NCI-H1105 (cell line): Measurements from ENCODE around the gene CCNE1.

Source experiments
- DNase-seq: peaks from one replicate; lab custom pipeline; 2025; lab: John Stamatoyannopoulos, UW

Gene CCNE1

GRCh38 chr19:29844891-29845573, 33.2 kb downstream of the CCNE1 start:
- peak; percentile 95 for DNase-seq

- peak; percentile 25 for DNase-seq
These were observed 33.9 kb downstream of the CCNE1 start for GRCh38 chr19:29845574-29846176.

GRCh38 chr19:29849208-29849607, 37.4 kb downstream of the CCNE1 start:
- no peak for DNase-seq

GRCh38 chr19:29850482-29850881, 38.7 kb downstream of the CCNE1 start:
- no peak for DNase-seq

- DNase-seq, result no peak
These were observed 40.2 kb downstream of the CCNE1 start for GRCh38 chr19:29851769-29852521.

- no peak for DNase-seq
These were observed 42.2 kb downstream of the CCNE1 start for GRCh38 chr19:29854033-29854432.

- DNase-seq, result no peak
These were observed 43.3 kb downstream of the CCNE1 start for GRCh38 chr19:29855087-29855486.

GRCh38 chr19:29855741-29856500, 44.1 kb downstream of the CCNE1 start:
- DNase-seq, result no peak

GRCh38 chr19:29858000-29858596, 46.3 kb downstream of the CCNE1 start:
- peak; percentile 48 for DNase-seq

GRCh38 chr19:29858621-29859020, 46.8 kb downstream of the CCNE1 start:
- no peak for DNase-seq

- no peak for DNase-seq
These were observed 48.7 kb downstream of the CCNE1 start for GRCh38 chr19:29860492-29860891.

- DNase-seq, result no peak
These were observed 49.8 kb downstream of the CCNE1 start for GRCh38 chr19:29861574-29861973.

GRCh38 chr19:29866011-29866410, 54.2 kb downstream of the CCNE1 start:
- no peak for DNase-seq

GRCh38 chr19:29867984-29868383, 56.2 kb downstream of the CCNE1 start:
- DNase-seq, result no peak

- DNase-seq, result no peak
These were observed 59.4 kb downstream of the CCNE1 start for GRCh38 chr19:29871143-29871542.

GRCh38 chr19:29872224-29872731, 60.5 kb downstream of the CCNE1 start:
- peak; percentile 33 for DNase-seq

GRCh38 chr19:29873024-29873800, 61.4 kb downstream of the CCNE1 start:
- peak; percentile 76 for DNase-seq
